HG02973 (cell line): Measurements from ENCODE around the gene ANKRD11.
"Not testable (repeated sequence)": the region's sequence is repeated elsewhere in the genome, so short reads cannot be mapped to it uniquely, and the experiment has no call there.

Source experiments
- ATAC-seq: cut with Tn5 transposase; IDR thresholded peaks from one replicate; pipeline ENCODE4 v1.9.1; 2021; ENCODE audit warnings: moderate library complexity; ENCODE audit not compliant: unreplicated experiment

The ANKRD11 gene

DNA sequence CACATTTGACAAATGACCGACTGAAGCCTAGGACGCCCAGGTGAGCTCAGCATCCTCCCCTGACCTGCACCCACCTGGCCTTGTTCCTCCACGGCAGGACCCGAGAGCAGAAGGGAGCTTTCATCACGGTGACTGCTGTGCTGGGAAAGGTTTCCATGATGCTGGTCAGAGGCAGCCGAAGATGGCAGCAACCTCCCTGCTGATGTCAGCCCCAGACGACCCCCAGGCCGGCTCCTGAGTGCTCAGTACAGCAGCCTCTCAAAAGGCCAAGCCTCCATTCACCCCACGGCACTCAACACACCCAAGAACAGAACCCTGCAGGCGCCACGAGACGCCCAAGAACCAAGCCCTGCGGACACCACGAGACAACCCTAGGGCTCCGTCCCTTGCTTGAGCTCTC, 119.8 kb downstream of the ANKRD11 start:
- ATAC-seq: no peak

DNA sequence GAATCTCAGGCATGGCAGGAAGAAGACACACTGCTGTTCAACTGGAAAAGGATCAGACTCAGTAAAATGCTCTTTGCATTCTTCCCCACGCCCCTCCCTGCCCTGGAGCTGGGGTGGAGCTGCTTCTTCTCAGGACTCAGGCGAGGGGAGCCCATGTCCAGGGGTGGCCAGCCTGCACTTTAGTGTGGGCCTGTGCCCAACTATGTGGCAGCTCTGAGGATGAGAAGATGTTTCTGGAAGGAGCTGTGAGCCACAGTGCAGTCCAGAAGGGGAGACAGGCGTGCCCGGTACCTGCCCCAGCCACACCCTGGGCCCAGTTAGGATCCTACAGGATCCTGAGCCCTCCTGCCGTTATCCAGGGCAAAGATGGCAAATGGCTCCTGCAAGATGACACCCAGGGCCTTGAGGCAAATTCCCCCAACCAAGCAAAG, 120.3 kb downstream of the ANKRD11 start:
- no peak for ATAC-seq

DNA sequence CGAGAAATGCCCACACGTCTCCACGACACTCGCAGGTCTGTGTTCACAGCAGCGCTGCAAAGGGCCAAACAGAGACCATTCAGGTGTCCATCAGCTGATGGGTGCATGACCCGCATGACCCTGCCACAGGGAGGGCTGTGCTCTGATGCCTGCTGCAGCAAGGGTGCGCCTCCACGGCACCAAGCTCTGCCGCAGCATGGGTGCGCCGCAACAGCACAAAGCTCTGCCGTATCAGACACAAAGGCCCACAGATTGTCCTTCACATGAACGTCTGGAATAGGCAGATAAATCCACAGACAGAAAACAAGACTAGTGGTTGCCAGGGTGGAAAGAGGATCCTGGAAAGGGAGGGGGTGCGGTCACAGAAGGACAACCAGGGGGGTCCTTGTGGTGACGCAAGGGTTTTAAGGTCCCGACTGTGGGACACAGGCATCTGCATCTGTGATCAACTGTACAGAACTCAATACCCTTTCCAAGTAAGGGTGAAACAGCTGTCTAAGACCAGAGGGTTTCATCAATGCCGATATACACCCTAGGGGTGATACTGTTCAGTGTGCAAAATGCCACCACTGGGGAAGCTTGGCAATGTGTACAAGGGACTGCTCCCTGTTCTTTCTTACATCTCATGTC, 121.0 kb downstream of the ANKRD11 start:
- ATAC-seq: no peak

DNA sequence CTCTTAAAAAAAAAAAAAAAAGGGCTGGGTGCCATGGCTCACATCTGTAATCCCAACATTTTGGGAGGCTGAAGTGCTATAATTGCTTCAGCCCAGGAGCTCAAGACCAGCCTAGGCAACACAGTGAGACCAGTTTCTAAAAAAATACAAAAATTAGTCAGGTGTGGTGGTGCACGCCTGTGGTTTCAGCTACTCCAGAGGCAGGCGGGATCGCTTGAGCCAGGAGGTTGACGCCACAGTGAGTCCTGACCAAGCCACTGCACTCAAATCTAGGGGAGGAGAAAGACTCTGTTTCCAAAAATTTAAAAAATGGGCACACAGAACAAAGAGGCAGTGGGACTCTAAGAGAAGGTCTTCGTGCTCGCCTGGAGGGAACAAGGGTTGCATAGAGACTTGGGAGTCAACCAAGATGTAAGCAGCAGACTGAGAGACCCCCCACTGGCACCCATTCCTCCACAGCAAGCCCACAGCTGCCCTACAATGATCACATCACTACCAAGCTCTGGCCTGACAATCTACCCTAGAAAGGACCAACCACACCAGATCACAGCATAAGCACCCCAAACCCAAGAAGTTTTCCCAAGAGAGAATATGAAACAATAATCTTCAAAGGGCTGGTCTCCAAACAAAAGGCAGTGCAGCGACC, 121.6 kb downstream of the ANKRD11 start:
- ATAC-seq: no peak

DNA sequence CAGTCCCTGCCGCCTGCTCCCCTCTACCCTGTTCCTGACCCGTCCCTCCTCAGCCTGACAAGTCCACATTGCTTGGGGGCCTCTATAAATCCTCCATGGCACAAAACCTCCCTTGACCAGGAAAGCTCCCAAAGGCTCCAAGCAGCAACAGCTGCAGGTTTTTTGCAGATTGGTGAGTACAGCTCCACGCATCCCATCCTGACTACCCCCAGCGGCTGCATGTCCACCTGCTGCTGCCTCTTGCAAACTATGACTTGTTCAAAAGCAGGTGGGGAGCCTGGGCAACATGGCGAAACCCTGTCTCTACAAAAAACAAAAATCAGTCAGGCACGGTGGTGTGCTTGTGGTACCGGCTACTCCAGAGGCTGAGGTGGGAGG, 122.8 kb downstream of the ANKRD11 start:
- ATAC-seq: no peak

DNA sequence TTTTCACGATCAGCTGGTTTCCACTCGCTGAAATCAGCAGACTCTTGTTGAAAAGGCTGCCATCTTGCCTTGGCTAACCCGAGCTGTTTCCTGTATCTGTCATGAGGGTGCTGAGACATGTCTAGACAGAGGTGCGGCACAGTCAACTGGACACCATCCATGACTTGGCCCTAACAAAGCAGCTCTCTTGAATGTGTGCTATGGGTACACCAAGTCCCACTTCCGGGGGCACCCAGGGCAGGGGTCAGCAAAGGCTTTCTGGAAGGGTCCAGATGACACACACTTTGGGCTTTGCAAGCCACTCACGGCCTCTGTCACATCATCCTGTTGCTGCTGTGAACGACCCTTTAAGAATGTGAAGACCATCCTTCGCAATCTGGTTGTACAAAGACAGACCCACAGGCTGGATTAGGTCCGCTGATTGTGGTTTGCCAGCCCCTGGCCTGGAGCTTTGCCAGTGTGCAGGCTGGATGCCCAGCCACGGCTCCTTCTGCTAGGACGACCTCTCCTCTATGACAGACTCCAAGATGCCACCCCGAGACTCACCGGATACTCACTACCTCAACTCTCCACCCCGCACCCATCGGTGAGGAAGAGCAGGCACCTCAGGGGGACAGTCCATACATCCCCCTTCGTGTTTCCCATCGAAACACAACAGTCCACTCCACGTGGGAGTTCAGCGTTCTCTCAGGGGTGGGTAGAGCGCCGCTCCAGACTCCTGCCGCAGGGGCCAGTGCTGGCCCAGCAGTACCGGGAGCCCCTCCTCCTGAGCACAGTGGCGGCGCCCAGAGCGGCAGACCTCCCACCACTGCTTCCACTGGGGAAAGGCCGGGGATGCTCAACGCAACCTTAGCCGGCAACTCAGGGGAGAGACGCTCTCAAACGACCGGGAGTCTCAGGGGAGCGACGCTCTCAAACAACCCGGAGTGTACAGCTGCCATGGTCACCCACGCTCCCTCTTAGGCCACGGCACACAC, 123.5 kb downstream of the ANKRD11 start:
- ATAC-seq: no peak

DNA sequence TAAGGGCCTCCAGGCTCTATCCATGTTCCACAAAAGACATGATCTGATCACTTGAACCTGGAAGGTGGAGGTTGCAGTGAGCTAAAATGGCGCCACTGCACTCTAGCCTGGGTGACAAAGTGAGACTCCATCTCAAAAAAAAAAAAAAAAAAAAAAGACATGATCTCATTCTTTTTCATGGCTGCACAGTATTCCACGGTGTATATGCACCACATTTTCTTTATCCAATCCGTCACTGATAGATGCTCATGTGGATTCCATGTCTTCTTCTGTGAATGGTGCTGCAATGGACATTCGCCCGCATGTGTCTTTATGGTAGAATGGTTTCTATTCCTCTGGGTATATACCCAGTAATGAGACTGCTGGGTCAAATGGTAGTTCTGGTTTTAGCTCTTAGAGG, 124.4 kb downstream of the ANKRD11 start:
- no peak for ATAC-seq

DNA sequence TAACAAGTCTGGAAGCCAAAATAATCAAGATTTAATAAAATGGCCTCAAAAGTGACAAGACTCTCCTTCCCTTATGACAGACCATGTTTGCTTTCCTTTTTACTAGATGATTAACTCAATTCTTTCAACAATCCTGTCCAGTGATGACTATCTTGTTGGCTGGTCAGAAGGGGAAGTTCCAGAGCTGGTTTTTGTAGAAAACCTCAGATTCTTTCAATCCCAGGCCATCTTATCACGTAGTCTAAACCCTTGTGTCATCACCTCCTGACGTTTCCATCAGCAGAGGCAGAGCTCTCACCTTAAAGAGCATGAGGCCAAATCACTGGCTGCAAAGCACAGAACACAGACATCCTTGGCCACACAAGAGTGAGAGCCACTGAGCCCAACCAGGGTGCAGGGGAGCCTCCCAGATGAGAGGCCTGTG, 125.3 kb downstream of the ANKRD11 start:
- no peak for ATAC-seq

DNA sequence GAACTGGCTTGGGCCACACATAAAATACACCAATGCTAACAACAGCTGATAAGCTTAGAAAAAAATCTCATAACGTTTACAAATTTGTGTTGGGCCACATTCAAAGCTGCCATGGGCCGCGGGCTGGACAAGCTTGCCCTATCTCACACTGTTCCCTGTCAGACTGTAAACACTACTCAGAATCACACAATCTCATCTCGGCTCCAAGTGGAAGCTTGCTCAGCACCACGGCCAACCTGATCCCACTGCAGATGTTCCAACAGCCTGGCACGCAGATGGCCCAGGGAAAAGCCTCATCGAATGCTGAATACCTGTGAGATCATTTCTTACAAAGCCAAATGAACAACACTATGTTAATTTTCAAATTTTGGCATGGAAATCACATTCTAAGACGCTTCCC, 125.8 kb downstream of the ANKRD11 start:
- no peak for ATAC-seq

DNA sequence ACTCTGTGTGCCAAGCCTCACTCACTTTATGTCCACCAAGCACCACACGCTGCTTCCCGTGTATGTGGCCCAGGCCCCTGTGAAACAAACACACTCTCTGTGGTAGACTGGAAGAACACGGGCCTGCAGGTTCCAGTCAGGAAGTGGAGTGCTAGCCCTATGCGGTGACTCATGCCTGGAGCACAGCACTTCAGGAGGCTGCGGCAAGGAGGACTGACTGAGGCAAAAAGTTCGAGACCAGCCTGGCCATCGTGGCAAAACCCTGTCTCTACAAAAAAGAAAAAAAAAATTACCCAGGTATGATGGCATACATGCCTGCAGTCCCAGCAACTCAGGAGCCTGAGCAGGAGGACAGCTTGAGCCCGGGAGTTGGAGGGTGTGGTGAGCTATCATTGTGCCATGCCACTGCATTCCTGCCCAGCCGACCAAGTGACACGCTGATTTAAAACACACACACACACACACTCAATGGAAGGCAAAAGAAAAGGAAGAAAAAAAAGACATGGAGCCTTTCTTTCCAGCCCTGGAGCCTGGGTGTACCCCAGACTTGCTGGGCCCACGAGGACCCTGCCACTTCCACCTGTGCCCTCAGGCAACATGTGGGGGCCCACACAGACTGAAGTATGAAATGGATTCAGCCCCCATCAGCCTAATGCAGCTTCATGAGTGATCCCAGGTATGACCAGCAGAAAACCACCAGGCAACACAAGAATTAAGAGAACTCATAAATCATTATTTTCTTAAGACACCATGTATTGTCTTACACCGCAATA, 126.6 kb downstream of the ANKRD11 start:
- no peak for ATAC-seq

DNA sequence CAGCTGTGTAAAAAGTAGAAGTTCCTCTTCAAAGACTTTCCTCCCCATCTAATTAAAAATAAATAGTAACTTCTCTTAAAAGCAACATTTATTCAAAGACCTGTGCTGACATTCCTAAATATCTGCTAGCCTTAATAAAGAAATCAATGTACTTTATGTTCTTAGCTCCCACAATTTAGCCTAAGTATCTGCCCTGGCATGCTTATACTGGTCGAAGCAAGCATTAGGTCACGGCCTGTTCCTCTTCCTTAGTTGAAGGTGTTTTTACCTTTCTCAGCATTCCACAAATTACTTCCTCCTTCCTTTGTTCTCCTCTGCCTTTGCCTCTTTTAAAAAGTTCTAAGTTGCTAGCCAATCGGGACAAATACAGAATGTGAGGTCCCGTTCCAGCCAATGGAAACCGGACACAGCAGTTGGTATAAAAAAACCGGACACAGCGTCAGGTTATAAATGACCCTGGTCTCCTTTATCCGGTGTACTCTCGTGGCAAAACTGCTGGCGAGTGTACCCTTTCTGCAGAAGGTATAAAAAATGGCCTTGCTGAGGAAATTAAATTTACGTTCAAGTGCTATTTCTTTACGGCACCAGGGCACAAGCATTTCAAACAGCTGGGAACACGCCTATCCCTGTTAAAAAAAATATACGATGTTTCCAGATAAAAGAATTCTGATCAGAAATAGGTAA, 127.7 kb downstream of the ANKRD11 start:
- not testable (repeated sequence) for ATAC-seq

DNA sequence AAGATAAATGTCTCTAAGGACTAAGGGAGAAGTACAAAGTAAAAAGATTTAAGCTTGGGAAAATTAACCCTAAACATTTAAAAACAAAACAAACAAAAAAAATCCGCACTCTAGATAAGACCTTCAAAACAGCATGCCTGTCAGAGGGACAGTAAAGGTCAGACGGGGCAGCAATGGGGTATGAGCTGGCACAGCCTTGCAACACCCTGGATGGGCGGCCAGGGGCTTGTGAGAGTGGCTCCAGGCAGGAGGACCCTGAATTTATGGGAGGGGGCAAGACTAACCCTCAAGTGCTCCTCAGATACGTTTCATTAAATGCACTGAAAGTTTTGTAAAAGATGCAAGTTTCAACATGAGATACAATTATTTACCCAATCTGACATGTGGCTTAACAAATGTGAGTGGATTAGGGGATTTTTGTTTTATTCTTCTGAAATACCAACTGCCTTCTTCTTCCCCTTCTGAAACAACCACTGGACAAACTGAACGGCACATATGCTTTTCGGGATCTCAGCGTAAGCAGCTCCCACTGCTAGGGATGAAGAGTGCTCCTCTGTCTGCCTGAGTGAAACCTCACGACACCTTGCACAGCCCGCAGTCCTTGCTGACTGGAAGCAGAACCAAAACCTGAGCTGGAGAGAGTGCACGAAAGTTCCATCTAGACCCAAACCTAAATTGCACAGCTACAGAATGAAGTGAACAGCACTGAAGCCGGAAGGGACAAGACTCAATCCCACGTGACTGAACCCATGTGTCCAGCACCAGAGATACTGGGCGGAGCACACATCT, 128.4 kb downstream of the ANKRD11 start:
- ATAC-seq: peak; percentile 37

DNA sequence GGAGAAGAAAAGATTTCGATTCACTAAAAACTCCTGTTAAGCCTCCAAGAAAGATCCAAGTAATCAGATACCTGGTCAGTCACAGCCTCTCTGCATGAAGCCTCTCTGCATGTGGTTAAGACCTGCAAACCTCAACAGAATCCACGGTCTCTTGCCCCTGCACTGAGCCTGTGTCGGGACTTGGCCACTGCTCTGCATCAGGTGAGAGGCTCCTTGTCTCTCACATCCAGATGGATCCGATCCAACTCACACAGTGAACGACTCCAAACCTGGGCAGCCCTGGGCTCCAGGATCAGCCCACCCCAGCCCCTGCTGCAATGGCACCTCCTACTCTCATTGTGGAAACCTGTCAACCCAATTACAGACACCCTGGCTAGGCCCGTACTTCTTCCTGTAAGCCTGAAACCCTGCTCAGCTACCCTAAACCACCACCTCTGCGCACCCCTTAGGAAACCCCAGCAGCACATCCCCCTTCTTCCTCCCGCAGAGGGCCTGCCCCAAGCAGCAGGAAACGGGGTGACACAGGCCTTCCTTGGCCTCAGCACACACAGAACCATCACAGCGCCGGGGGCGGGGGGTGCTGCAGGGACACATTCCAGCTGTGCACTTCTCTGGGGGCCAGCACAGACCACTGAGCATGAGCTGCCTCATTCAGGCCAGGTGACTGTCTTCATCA, 129.5 kb downstream of the ANKRD11 start:
- ATAC-seq: peak; percentile 43

DNA sequence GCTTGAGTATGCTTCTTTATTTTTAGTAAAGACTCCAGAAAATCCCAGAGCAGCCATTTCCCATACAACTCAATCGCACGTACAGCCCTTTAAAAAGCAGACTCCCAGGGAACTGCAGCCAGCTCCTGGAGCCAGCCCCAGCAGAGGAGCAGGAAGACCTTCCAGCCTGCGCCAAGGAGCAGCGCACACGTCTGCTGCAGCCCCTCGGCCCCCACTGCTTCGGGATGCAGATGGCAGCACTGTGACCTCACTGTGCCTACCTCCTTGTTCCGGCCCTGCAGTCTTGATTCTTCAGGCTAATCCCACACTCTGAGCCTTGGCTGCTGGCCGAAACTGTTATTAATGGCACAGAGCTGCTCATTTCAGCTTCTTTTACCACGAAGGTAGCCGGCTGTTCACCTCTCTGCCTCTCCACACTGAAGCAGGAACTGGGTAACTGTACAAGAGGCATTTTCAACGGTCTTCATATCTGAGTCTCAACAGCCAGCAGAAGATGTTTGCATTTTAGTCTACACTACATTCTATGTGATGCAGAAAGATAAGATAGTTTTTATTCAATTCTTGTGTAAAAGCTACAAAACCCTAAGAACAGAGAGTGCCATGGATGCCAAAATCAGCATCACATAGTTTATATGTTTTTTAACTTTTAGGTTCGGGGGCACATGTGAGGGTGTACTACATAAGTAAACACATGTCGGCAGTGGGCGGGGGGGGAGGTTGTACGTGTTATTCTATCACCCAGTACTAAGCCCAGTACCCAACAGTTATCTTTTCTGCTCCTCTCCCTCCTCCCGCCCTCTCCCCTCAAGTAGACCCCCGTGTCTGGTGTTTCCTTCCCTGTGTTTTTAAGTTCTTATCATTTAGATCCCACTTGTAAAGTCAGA, 130.9 kb downstream of the ANKRD11 start:
- no peak for ATAC-seq

DNA sequence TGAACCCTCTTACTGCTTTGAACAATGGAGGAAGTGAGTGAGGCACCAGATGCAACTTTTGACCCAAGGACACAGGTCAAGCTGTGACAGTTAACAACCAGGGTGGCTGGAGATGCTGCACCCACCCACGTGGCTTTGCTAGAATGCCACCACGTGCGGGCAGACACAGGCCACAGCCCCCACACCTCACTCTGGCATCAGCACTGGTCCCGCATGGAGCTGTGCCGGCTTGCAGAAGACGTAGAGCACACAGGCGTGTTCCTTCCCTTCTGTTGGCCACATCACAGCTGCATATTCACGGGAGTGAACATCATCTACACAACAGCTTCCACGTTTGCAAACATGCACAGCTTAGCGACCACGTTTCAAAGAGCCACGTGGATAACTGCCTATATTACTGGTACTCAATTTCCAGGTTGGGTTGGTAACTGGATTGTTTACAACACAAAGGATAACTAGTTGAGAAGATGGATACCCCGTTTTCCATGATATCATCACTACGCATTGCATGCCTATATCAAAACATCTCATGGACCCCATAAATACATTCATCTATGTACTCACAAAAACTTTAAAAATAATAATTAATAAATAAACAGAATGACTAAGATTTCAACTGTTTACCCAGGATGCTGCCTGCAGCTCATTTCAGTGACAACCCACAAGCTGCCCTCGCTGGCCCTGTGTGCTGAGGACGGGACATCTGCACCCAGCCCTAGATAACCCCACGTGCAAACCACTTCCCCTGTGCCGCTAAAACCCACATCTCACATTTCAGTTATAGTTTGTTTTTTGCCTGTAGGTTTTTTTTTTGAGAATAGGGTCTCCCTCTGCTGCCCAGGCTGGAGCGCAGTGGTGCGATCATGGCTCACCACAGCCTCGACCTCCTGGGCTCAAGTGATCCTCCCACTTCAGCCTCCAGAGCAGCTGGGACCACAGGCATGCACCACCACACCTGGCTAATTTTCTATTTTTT, 132.0 kb downstream of the ANKRD11 start:
- no peak for ATAC-seq

DNA sequence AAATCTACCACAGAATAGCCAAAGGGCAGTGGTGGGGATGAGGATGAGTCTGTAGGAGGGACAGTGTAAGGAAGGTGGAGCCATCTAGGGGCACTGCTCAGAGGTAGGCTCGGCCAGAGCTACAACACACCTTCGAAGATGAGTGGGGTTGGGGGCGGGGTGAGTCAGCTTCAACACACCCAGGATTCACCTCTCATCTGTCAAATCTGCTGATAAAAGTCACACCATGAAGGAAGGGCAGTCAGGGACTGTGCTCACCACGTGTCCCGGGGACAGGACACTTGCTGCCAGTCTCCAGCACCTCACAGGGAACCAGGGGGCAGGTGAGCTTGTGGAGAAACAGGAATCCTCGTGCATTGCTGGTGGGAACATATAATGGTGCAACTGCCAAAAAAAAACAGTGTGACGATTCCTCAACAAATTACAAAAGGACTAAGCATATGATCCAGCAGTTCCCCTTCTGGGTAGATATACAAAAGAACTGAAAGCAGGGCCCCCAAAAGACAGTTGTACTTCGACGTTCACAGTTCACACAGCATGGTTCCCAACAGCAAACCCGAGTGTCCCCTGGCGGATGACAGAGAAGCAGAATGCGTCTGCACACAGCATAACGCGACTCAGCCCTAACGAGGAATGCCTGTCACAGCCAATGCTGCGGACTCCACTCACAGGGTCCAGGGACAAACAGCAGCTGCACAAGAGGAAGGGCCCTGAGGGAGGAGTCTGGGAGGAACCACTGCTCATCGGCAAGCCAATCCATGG, 133.1 kb downstream of the ANKRD11 start:
- no peak for ATAC-seq
